Activated CD8-positive, alpha-beta memory T cell treated with anti-CD3 and anti-CD28 coated beads for 4 hours (primary cell): ENCODE measurements around the gene DNAJC19.
A peak's percentile ranks its signal among the peaks of the same experiment; 100 is the strongest.
"Not testable (repeated sequence)": the region's sequence is repeated elsewhere in the genome, so short reads cannot be mapped to it uniquely, and the experiment has no call there.

Source experiments
- DNase-seq, 2 donors: peaks; one replicate each; pipeline ENCODE4 v3.0.0-alpha.2; 2020; ENCODE audit warnings: low read depth in 2 of 2

The DNAJC19 gene

GRCh38 chr3:180989291-180990163, at the start of gene DNAJC19:
DNAJC19 (minus strand) TSS chr3:180989736; CDS start chr3:180989602, 134 bp downstream.
- peak; percentile 81 to 82 for DNase-seq

- DNase-seq, result no peak
Measured at GRCh38 chr3:181030948-181031347, 41.4 kb upstream of the DNAJC19 start.

GRCh38 chr3:181025204-181025603, 35.7 kb upstream of the DNAJC19 start:
- DNase-seq, result no peak

GRCh38 chr3:181017690-181018089, 28.2 kb upstream of the DNAJC19 start:
- no peak for DNase-seq

- DNase-seq, result no peak
Measured at GRCh38 chr3:181009225-181009624, 19.7 kb upstream of the DNAJC19 start.

- no peak for DNase-seq
Measured at GRCh38 chr3:181008796-181009195, 19.3 kb upstream of the DNAJC19 start.

GRCh38 chr3:181007262-181007661, 17.7 kb upstream of the DNAJC19 start:
- DNase-seq, result no peak

GRCh38 chr3:181006541-181006940, 17.0 kb upstream of the DNAJC19 start:
- no peak for DNase-seq

- not testable (repeated sequence) for DNase-seq
Measured at GRCh38 chr3:181003469-181003868, 13.9 kb upstream of the DNAJC19 start.

- DNase-seq, result not testable (repeated sequence)
Measured at GRCh38 chr3:181002331-181002730, 12.8 kb upstream of the DNAJC19 start.

- DNase-seq, result no peak
Measured at GRCh38 chr3:180996415-180996932, 6.9 kb upstream of the DNAJC19 start.

GRCh38 chr3:180990505-180990904, 969 bp upstream of the DNAJC19 start:
- DNase-seq, result no peak

GRCh38 chr3:180987344-180987743, 2.2 kb downstream of the DNAJC19 start:
- DNase-seq, result no peak

GRCh38 chr3:180986366-180986765, 3.2 kb downstream of the DNAJC19 start:
- not testable (repeated sequence) for DNase-seq

- no peak for DNase-seq
Measured at GRCh38 chr3:180983136-180983535, 6.4 kb downstream of the DNAJC19 start.

- no peak for DNase-seq
Measured at GRCh38 chr3:180981912-180982311, 7.6 kb downstream of the DNAJC19 start.

GRCh38 chr3:180980611-180981010, 8.9 kb downstream of the DNAJC19 start:
- no peak for DNase-seq

- no peak for DNase-seq
Measured at GRCh38 chr3:180979961-180980360, 9.6 kb downstream of the DNAJC19 start.

- DNase-seq, result no peak
Measured at GRCh38 chr3:180977498-180977897, 12.0 kb downstream of the DNAJC19 start.

- DNase-seq, result no peak
Measured at GRCh38 chr3:180974286-180974685, 15.2 kb downstream of the DNAJC19 start.

GRCh38 chr3:180973543-180973942, 16.0 kb downstream of the DNAJC19 start:
- no peak for DNase-seq

GRCh38 chr3:180970931-180971330, 18.6 kb downstream of the DNAJC19 start:
- no peak for DNase-seq

- no peak for DNase-seq
Measured at GRCh38 chr3:180962530-180962929, 27.0 kb downstream of the DNAJC19 start.
